Activated CD4-positive, alpha-beta memory T cell treated with anti-CD3 and anti-CD28 coated beads for 36 hours (primary cell): ENCODE measurements around the gene HNRNPLL. TPM values are rescaled to one million over a fixed set of nuclear protein-coding genes. Genes with fewer than 3 reads are reported as not detected.
"Not testable (repeated sequence)": the region's sequence is repeated elsewhere in the genome, so short reads cannot be mapped to it uniquely, and the experiment has no call there.

Experiments
- CTCF ChIA-PET: fragments of 350-600 bp; sonication (Branson Sonifier 250); formaldehyde crosslinking; loops from one replicate; lab custom pipeline; 2021; ENCODE audit warnings: antibody characterized with exemption, inconsistent platforms; lab: Charles Lee
- POLR2A ChIA-PET: fragments of 350-600 bp; sonication (Branson Sonifier 250); formaldehyde crosslinking; loops from one replicate; lab custom pipeline; 2021; ENCODE audit warnings: antibody characterized with exemption; lab: Charles Lee
- DNase-seq: peaks from one replicate; pipeline ENCODE4 v3.0.0-alpha.2; 2020
- H3K27ac Mint-ChIP-seq: one replicate; pipeline ENCODE4 v1.8.0; 2021; ENCODE audit warnings: mixed read lengths
- H3K27me3 Mint-ChIP-seq: one replicate; pipeline ENCODE4 v1.8.0; 2021; ENCODE audit warnings: mixed read lengths
- H3K36me3 Mint-ChIP-seq: one replicate; pipeline ENCODE4 v1.8.0; 2021; ENCODE audit warnings: mixed read lengths
- H3K4me1 Mint-ChIP-seq: one replicate; pipeline ENCODE4 v1.8.0; 2021; ENCODE audit warnings: low read depth, mixed read lengths
- H3K4me3 Mint-ChIP-seq: one replicate; pipeline ENCODE4 v1.8.0; 2021; ENCODE audit warnings: mild to moderate bottlenecking, mixed read lengths
- H3K9me3 Mint-ChIP-seq: one replicate; pipeline ENCODE4 v1.8.0; 2021; ENCODE audit warnings: mixed read lengths
- intact Hi-C: fragments of 100-400 bp; cut with micrococcal nuclease; formaldehyde crosslinking; loops from one replicate; pipeline ENCODE4 v1.15.1; 2023
- total RNA-seq, 2 experiments: library from RNA; stranded (reverse); gene quantifications; one replicate each; pipeline ENCODE4 v1.2.3, GENCODE V29; 2021

HNRNPLL gene
- total RNA-seq, 2 experiments from 2014 or later: 106 to 108 TPM

DNA sequence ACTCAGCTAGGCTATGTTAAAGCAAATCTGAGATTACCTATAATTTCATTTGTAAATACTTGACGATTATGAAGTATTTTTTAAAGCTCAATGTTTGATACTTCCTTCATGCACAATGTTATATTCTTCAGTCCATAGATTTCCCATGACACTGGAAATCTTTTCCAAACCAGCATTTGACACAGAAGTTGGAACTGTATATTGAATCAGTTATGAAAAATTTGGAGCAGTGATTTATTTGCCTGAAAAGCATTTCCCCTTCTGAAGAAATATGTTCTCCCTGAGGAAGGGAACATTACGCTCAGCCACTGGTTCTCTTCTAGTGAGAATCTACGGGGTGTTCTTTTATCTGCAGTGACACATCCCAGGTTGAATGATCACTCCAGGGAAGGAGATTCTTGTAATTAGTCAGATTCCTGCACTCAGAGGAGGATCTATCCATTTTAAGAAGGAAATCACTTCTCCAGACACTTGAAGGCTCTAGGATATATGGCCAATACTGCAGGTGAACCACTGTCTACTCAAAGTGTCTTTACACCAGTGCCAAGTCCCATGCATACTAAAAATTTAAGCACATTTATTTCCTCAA is 64.7 kb downstream of the HNRNPLL start:
- POLR2A ChIA-PET: no interaction called here
- H3K4me3 Mint-ChIP-seq: no peak overlapping the region
- DNase-seq: no peak
- peaks cover 22% of the 10 kb centered on the region for H3K4me1 Mint-ChIP-seq
- H3K36me3 Mint-ChIP-seq: no peaks in the 10 kb centered on the region
- H3K27ac Mint-ChIP-seq: no peak overlapping the region
- no peaks in the 10 kb centered on the region for H3K27me3 Mint-ChIP-seq
- intact Hi-C loops: loop anchor here (2.0 to 10.0 kb wide), 2 partner anchors 65 to 297 kb away; partner anchors contain the start of gene HNRNPLL
- H3K9me3 Mint-ChIP-seq: no peaks in the 10 kb centered on the region
- CTCF ChIA-PET: interaction anchor here (1.0 to 6.4 kb wide), 8 partner anchors 16 to 203 kb away, joined by 3 to 93 read pairs (median 4); no protein-coding TSS in a partner anchor

- CTCF ChIA-PET: interaction anchor here (0.6 to 6.4 kb wide), 18 partner anchors 12 to 586 kb away, joined by 3 to 93 read pairs (median 4); no protein-coding TSS in a partner anchor
- DNase-seq, H3K27ac Mint-ChIP-seq, H3K36me3 Mint-ChIP-seq, H3K9me3 Mint-ChIP-seq, H3K4me3 Mint-ChIP-seq, H3K27me3 Mint-ChIP-seq: not testable (repeated sequence)
- intact Hi-C loops: loop anchor here (2.0 to 10.0 kb wide), 2 partner anchors 66 to 298 kb away; partner anchors contain the start of gene HNRNPLL
- H3K4me1 Mint-ChIP-seq: peaks cover 15% of the 10 kb centered on the region
- POLR2A ChIA-PET: interaction anchor here (0.7 kb wide), 1 partner anchor 9 kb away, joined by 4 read pairs; no protein-coding TSS in a partner anchor
These were observed 65.4 kb downstream of the HNRNPLL start for GRCh38 chr2:38537296-38537695.

DNA sequence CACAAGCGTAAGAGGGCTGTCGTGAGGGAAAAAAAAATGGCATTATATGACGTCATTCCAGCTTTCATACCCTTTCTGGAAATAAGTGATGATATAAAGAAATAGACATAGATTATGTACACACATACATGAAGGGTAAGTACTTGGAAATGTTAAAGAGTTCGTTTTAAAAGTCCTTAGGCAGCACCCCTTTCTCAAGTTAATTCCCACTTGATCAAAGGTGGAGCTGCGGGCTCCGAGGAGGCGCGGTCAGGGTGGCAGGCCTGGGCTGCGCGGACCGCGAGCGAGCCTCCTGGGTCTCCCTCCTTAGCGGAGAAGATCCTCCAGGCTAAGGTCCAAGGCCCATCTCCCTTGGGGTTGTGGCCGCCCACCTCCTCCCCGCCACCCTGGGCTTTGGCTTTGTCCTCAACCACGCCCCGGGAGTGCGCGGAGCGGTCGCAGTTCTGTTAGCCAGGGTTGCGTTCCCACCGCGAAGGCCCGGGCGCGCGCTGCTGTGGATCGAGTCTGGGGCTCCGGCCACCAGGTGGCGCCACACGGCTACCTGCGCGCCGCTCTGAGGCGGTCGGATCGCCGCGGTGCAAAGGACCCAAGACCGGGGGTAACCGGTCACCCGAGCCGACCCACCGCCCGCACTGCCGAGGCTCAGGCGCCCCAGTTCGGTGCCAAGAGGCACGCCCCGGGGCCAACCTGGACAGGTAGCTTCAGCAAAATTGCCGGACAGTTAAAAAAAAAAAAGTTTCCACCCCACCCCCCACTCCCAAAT is 66.8 kb downstream of the HNRNPLL start:
- ChIA-PET CTCF (interaction anchor here (0.6 to 6.4 kb wide), 26 partner anchors 11 to 677 kb away, joined by 3 to 93 read pairs (median 4); no protein-coding TSS in a partner anchor), POLR2A (interaction anchor here (0.7 kb wide), 1 partner anchor 28 kb away, joined by 3 read pairs; no protein-coding TSS in a partner anchor)
- no peaks in the 10 kb centered on the region for H3K27me3 Mint-ChIP-seq
- H3K4me1 Mint-ChIP-seq: peaks cover 6% of the 10 kb centered on the region
- H3K4me3 Mint-ChIP-seq: peak overlapping the region; percentile 59
- no peaks in the 10 kb centered on the region for H3K36me3 Mint-ChIP-seq
- intact Hi-C loops: loop anchor here (1.0 to 10.0 kb wide), 4 partner anchors 67 to 299 kb away; partner anchors contain the start of gene HNRNPLL
- peak; percentile 85 for DNase-seq
- H3K27ac Mint-ChIP-seq: no peak overlapping the region
- H3K9me3 Mint-ChIP-seq: no peaks in the 10 kb centered on the region

DNA sequence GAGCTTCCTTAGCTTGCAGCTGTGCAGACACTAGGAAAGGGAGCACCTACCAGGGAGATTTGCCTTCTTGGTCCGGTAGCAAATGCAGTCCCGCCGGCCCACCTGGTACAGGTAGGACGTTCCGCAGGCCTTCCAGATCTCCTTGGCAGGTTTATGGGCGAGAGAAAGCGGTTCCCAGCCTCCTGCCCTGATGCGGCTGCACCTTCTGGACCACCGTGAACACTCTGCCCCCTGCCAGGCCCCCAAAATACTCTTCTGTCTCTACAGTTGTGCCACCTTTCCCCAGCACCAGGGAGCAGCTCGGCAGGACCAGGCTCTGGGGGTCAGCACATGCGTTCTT is 67.4 kb downstream of the HNRNPLL start:
- POLR2A ChIA-PET: no interaction called here
- Mint-ChIP-seq H3K4me3 (peak overlapping the region; percentile 39), H3K27me3 (no peaks in the 10 kb centered on the region), H3K36me3 (no peaks in the 10 kb centered on the region), H3K4me1 (peaks cover 6% of the 10 kb centered on the region), H3K9me3 (no peaks in the 10 kb centered on the region), H3K27ac (no peak overlapping the region)
- intact Hi-C loops: loop anchor here (10.0 kb wide), 1 partner anchor 299 kb away; no protein-coding TSS in a partner anchor
- DNase-seq: no peak
- CTCF ChIA-PET: interaction anchor here (0.8 to 6.4 kb wide), 13 partner anchors 11 to 297 kb away, joined by 3 to 93 read pairs (median 5); no protein-coding TSS in a partner anchor

GRCh38 chr2:38534746-38535403 is 67.9 kb downstream of the HNRNPLL start:
- DNase-seq: no peak
- Mint-ChIP-seq H3K27me3 (no peaks in the 10 kb centered on the region), H3K36me3 (no peaks in the 10 kb centered on the region), H3K9me3 (no peaks in the 10 kb centered on the region), H3K4me1 (peaks cover 6% of the 10 kb centered on the region), H3K27ac (no peak overlapping the region), H3K4me3 (no peak overlapping the region)
- intact Hi-C loops: loop anchor here (10.0 kb wide), 1 partner anchor 300 kb away; no protein-coding TSS in a partner anchor
- ChIA-PET CTCF (interaction anchor here (0.8 to 6.4 kb wide), 11 partner anchors 20 to 298 kb away, joined by 3 to 93 read pairs (median 6); no protein-coding TSS in a partner anchor), POLR2A (interaction anchor here (1.4 kb wide), 1 partner anchor 209 kb away, joined by 3 read pairs; no protein-coding TSS in a partner anchor)

- H3K4me3 Mint-ChIP-seq: no peak overlapping the region
- H3K36me3 Mint-ChIP-seq: no peaks in the 10 kb centered on the region
- ChIA-PET POLR2A (interaction anchor here (0.7 to 1.4 kb wide), 2 partner anchors 57 to 210 kb away, joined by 3 read pairs; no protein-coding TSS in a partner anchor), CTCF (interaction anchor here (0.7 to 6.4 kb wide), 8 partner anchors 20 to 1138 kb away, joined by 3 to 93 read pairs (median 5); no protein-coding TSS in a partner anchor)
- peaks cover 5% of the 10 kb centered on the region for H3K27me3 Mint-ChIP-seq
- intact Hi-C loops: loop anchor here (10.0 kb wide), 1 partner anchor 301 kb away; no protein-coding TSS in a partner anchor
- H3K9me3 Mint-ChIP-seq: no peaks in the 10 kb centered on the region
- no peak overlapping the region for H3K27ac Mint-ChIP-seq
- peaks cover 6% of the 10 kb centered on the region for H3K4me1 Mint-ChIP-seq
- DNase-seq: no peak
These were observed 68.8 kb downstream of the HNRNPLL start for GRCh38 chr2:38533757-38534545.

GRCh38 chr2:38533180-38533579 is 69.5 kb downstream of the HNRNPLL start:
- Mint-ChIP-seq H3K27me3 (peaks cover 11% of the 10 kb centered on the region), H3K27ac (no peak overlapping the region), H3K9me3 (no peaks in the 10 kb centered on the region), H3K4me1 (peaks cover 10% of the 10 kb centered on the region), H3K4me3 (no peak overlapping the region), H3K36me3 (no peaks in the 10 kb centered on the region)
- ChIA-PET POLR2A (interaction anchor here (1.0 kb wide), 1 partner anchor 218 kb away, joined by 5 read pairs; the partner anchor contains the start of gene SRSF7), CTCF (interaction anchor here (1.3 to 6.4 kb wide), 7 partner anchors 21 to 217 kb away, joined by 3 to 93 read pairs (median 5); no protein-coding TSS in a partner anchor)
- intact Hi-C loops: loop anchor here (10.0 kb wide), 1 partner anchor 302 kb away; no protein-coding TSS in a partner anchor
- no peak for DNase-seq

- no peak for DNase-seq
- Mint-ChIP-seq H3K27ac (no peak overlapping the region), H3K4me1 (peaks cover 11% of the 10 kb centered on the region), H3K36me3 (no peaks in the 10 kb centered on the region), H3K9me3 (no peaks in the 10 kb centered on the region), H3K27me3 (peaks cover 14% of the 10 kb centered on the region), H3K4me3 (no peak overlapping the region)
- intact Hi-C loops: loop anchor here (10.0 kb wide), 1 partner anchor 302 kb away; no protein-coding TSS in a partner anchor
- ChIA-PET CTCF (interaction anchor here (1.3 to 6.4 kb wide), 6 partner anchors 21 to 216 kb away, joined by 3 to 93 read pairs (median 5); no protein-coding TSS in a partner anchor), POLR2A (interaction anchor here (0.5 to 1.0 kb wide), 4 partner anchors 156 to 237 kb away, joined by 4 to 5 read pairs (median 4); partner anchors contain the start of gene SRSF7)
These were observed 70.4 kb downstream of the HNRNPLL start for GRCh38 chr2:38532366-38532765.

DNA sequence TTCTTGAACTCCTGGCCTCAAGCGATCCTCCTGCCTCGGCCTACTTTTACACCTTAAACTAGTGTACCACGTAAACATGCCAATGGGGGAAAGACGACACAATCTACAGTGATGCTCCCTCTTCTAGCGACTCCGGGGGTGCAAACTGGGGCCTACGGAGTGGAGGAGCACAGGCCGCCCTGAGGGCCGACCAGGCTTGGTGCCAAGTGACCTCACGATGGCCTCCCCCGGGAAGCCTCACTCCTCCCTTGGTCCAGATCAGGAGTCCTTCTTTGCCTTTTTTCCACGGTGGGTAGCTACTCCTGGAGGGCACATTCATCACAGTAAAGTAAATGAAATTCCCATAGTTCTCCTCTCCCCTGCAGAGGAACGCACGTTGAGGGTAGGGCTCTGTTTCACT is 73.5 kb downstream of the HNRNPLL start:
- ChIA-PET CTCF (interaction anchor here (0.7 to 1.6 kb wide), 2 partner anchors 18 to 212 kb away, joined by 3 to 4 read pairs; no protein-coding TSS in a partner anchor), POLR2A (interaction anchor here (0.6 kb wide), 1 partner anchor 233 kb away, joined by 3 read pairs; no protein-coding TSS in a partner anchor)
- intact Hi-C loops: no loop called here
- Mint-ChIP-seq H3K4me1 (peaks cover 9% of the 10 kb centered on the region), H3K36me3 (no peaks in the 10 kb centered on the region), H3K9me3 (no peaks in the 10 kb centered on the region), H3K4me3 (no peak overlapping the region), H3K27ac (no peak overlapping the region), H3K27me3 (peaks cover 23% of the 10 kb centered on the region)
- no peak for DNase-seq

- no peaks in the 10 kb centered on the region for H3K36me3 Mint-ChIP-seq
- peak overlapping the region; percentile 32 for H3K4me3 Mint-ChIP-seq
- POLR2A ChIA-PET: no interaction called here
These were observed 74.2 kb downstream of the HNRNPLL start for GRCh38 chr2:38528534-38528933.

More at GRCh38 chr2:38528534-38528933, 74.2 kb downstream of the HNRNPLL start:
- Mint-ChIP-seq H3K27ac (no peak overlapping the region), H3K27me3 (peaks cover 24% of the 10 kb centered on the region), H3K9me3 (no peaks in the 10 kb centered on the region), H3K4me1 (peaks cover 9% of the 10 kb centered on the region)
- DNase-seq: no peak
- intact Hi-C loops: no loop called here
- CTCF ChIA-PET: interaction anchor here (0.7 to 1.6 kb wide), 3 partner anchors 17 to 213 kb away, joined by 3 to 5 read pairs (median 4); no protein-coding TSS in a partner anchor
